Measurements from ENCODE around the gene RMI2. TPM values are rescaled to one million over a fixed set of nuclear protein-coding genes. Genes with fewer than 3 reads are reported as not detected.

The RMI2 gene
- total and polyA plus RNA-seq, 7 donors = 0.36 to 19.3 (median 2.2) TPM

DNA sequence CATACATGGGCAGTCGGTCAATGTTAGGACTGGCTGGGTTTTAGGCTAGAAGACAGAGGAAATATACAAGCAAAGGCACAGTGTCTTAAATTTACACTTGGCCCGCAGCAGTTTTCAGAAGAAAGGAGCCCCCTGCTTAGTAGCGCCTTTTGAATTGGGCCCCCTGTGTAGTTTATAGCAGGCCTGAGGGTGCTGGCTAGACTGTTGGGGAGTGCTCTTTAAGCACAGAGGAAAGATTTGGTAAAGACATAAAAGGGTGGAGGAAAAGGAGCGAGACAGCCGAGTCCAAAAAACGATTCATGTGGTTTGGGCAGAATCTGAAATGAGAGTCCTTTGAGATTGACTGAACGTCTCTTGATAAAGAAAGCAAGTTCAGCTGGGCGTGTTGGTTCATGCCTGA, 10.6 kb downstream of the RMI2 start:
- no peaks in the 10 kb centered on the region for H3K9me3 ChIP-seq

DNA sequence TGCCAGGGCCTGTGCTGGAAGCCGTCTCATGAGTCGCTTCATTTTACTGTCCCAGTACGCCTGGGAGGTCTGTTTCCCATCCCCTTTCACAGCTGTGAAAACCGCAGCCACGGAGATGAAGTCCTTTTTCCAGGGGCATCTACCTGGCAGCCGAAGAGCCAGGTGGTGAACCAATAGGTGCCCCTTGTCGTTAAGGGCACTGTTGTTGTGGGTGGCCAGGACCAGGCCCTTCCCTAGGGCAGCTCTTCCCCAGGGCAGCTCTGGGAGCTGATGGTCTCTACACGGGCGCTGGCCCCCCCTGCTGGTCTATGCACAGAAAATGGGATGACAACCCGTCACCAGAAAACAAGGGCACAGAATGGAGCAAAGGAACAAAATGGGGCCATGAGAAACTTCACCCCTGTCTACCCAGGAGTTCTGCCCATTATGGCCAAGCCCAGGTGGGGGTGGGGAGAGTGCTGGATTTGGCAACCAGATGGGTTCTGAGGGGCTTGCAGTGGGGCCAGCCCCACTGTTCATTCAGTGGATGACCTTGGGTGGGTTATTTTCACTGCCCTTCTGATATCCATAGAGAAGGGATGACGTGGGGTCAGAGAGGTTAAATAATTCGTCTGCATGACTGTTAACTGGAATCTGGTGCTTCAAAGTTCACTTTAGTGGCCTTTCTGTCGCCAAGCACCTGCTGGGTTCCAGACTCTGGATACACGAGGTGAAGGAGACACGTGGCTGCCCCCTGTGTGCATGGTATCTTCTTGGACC, 11.5 kb downstream of the RMI2 start:
- Histone ChIP-seq H3K4me3 (no peak overlapping the region), H3K4me1 (peaks cover 0 to 21% (median 9%) of the 10 kb centered on the region in 4 donors), H3K27ac (no peak overlapping the region), H3K27me3 (no peaks in the 10 kb centered on the region), H3K36me3 (no peaks in the 10 kb centered on the region), H3K9me3 (no peaks in the 10 kb centered on the region)
- intact Hi-C loops (cut with DNase I) = loop anchor here (1.0 kb wide), 1 partner anchor 392 kb away; no protein-coding TSS in a partner anchor
- 61 to 70% methylated on average over 15 of the region's 15 CpGs for whole genome bisulfite sequencing, 2 donors
- TF ChIP-seq EP300 (IDR thresholded peaks at IDR 0.05) (no peak), POLR2AphosphoS5 (IDR thresholded peaks at IDR 0.05) (no peak), POLR2A (IDR thresholded peaks at IDR 0.05) (no peak)
- TF ChIP-seq, protein P1, sequence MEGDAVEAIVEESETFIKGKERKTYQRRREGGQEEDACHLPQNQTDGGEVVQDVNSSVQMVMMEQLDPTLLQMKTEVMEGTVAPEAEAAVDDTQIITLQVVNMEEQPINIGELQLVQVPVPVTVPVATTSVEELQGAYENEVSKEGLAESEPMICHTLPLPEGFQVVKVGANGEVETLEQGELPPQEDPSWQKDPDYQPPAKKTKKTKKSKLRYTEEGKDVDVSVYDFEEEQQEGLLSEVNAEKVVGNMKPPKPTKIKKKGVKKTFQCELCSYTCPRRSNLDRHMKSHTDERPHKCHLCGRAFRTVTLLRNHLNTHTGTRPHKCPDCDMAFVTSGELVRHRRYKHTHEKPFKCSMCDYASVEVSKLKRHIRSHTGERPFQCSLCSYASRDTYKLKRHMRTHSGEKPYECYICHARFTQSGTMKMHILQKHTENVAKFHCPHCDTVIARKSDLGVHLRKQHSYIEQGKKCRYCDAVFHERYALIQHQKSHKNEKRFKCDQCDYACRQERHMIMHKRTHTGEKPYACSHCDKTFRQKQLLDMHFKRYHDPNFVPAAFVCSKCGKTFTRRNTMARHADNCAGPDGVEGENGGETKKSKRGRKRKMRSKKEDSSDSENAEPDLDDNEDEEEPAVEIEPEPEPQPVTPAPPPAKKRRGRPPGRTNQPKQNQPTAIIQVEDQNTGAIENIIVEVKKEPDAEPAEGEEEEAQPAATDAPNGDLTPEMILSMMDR (IDR thresholded peaks at IDR 0.05) = peak; percentile 14 to 51 (median 46)
- peak; percentile 82 for DNase-seq

More for the DNA sequence above, 10.6 kb downstream of the RMI2 start:
- 55 to 84% methylated on average over 8 of the region's 8 CpGs for WGBS, 2 donors
- H3K4me3 ChIP-seq = no peak overlapping the region
- no peaks in the 10 kb centered on the region for H3K27me3 ChIP-seq
- no peaks in the 10 kb centered on the region for H3K36me3 ChIP-seq
- intact Hi-C loops (cut with DNase I) = loop anchor here (1.0 kb wide), 1 partner anchor 392 kb away; no protein-coding TSS in a partner anchor
- peak; percentile 11 for DNase-seq
- peaks cover 0 to 27% (median 12%) of the 10 kb centered on the region in 4 donors for H3K4me1 ChIP-seq
- TF ChIP-seq EP300 (IDR thresholded peaks at IDR 0.05) = no peak
- TF ChIP-seq POLR2AphosphoS5 (IDR thresholded peaks at IDR 0.05) = no peak
- TF ChIP-seq POLR2A (IDR thresholded peaks at IDR 0.05) = no peak
- TF ChIP-seq, protein P1 (IDR thresholded peaks at IDR 0.05) = no peak
- no peak overlapping the region for H3K27ac ChIP-seq

DNA sequence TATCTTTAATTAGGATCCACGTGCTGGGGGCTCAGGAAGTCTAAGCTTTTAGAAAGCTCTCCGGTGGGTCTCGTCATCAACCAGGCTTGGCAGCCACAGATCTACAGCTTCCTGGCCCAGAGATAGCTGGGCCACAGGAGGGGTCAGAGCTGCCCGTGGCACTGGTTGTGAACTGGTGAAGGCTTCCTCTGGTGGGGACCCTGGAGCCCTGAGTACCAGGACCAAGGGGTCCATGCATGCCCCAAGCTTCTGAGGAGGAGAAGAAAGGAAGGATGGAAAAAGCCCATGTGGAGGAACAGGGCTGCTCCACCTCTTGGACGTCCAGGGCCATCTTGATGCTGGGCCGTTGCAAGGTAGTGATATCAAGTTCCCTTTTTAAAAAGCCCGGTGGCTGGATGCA, 13.3 kb downstream of the RMI2 start:
- 80 to 84% methylated on average over 7 of the region's 7 CpGs for WGBS, 2 donors
- TF ChIP-seq POLR2A (IDR thresholded peaks at IDR 0.05) (no peak), POLR2AphosphoS5 (IDR thresholded peaks at IDR 0.05) (no peak), EP300 (IDR thresholded peaks at IDR 0.05) (no peak)
- TF ChIP-seq, protein P1 (IDR thresholded peaks at IDR 0.05) = no peak

DNA sequence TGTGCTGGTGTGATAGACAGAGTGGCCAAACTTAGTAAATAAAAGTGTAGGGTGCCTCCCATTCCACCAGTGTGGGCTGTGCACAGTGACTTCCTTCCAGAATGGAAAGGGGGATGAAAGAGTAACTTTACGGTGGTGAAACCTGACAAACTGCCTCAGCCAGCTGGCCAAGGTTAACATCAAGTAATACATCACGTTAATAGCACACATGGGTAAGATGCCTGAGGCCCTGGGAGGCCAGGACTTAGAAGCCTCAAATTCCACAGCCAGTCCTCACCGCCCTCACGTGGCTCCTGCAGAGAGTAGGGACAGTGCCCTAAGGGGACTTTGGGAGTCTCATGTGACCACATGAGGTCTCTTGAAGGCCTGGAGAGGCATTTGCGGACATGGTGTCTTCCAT, 14.1 kb downstream of the RMI2 start:
- Histone ChIP-seq H3K4me3 (no peak overlapping the region), H3K27ac (no peak overlapping the region), H3K9me3 (no peaks in the 10 kb centered on the region), H3K4me1 (peaks cover 0 to 21% (median 9%) of the 10 kb centered on the region in 4 donors), H3K27me3 (no peaks in the 10 kb centered on the region), H3K36me3 (no peaks in the 10 kb centered on the region)
- TF ChIP-seq POLR2A (IDR thresholded peaks at IDR 0.05) = no peak
- TF ChIP-seq EP300 (IDR thresholded peaks at IDR 0.05) = no peak
- no peak for TF ChIP-seq POLR2AphosphoS5 (IDR thresholded peaks at IDR 0.05)
- TF ChIP-seq, protein P1 (IDR thresholded peaks at IDR 0.05) = no peak
- intact Hi-C loops (cut with DNase I) = no loop called here
- DNase-seq = no peak
- 63 to 79% methylated on average over 5 of the region's 5 CpGs for WGBS, 2 donors

More for the DNA sequence above, 13.3 kb downstream of the RMI2 start:
- Histone ChIP-seq H3K27me3 (no peaks in the 10 kb centered on the region), H3K4me3 (no peak overlapping the region), H3K9me3 (no peaks in the 10 kb centered on the region), H3K27ac (no peak overlapping the region), H3K36me3 (no peaks in the 10 kb centered on the region), H3K4me1 (peaks cover 0 to 21% (median 9%) of the 10 kb centered on the region in 4 donors)
- no peak for DNase-seq
- intact Hi-C loops (cut with DNase I) = no loop called here
